IPS-18a (cell line): Measurements from ENCODE around the gene ZNF148.
A peak's percentile ranks its signal among the peaks of the same experiment; 100 is the strongest.

Experiments used
- H3K27ac ChIP-seq: one replicate; pipeline ENCODE4 v1.5.1; 2013; ENCODE audit warnings: low read length
- H3K27me3 ChIP-seq: one replicate; pipeline ENCODE4 v1.6.1; 2013; ENCODE audit warnings: mild to moderate bottlenecking, low read length; ENCODE audit not compliant: control insufficient read depth, insufficient read depth
- H3K36me3 ChIP-seq: one replicate; pipeline ENCODE4 v1.6.1; 2013; ENCODE audit warnings: low read depth, low read length; ENCODE audit not compliant: control insufficient read depth
- H3K4me1 ChIP-seq: one replicate; pipeline ENCODE4 v1.6.1; 2013; ENCODE audit warnings: low read depth, low read length; ENCODE audit not compliant: control insufficient read depth
- H3K4me3 ChIP-seq: one replicate; pipeline ENCODE4 v1.5.1; 2013; ENCODE audit warnings: low read length
- H3K9ac ChIP-seq: one replicate; pipeline ENCODE4 v1.6.1; 2013; ENCODE audit warnings: mild to moderate bottlenecking, low read length, moderate library complexity
- H3K9me3 ChIP-seq: one replicate; pipeline ENCODE4 v1.6.1; 2013; ENCODE audit warnings: low read depth, low read length; ENCODE audit not compliant: control insufficient read depth

Gene ZNF148

GRCh38 chr3:125213364-125213755 lies 161.8 kb downstream of the ZNF148 start:
- H3K4me3 ChIP-seq = peak overlapping the region; percentile 71
- peaks cover 14% of the 10 kb centered on the region for H3K27me3 ChIP-seq
- peak overlapping the region; percentile 63 for H3K9ac ChIP-seq

DNA sequence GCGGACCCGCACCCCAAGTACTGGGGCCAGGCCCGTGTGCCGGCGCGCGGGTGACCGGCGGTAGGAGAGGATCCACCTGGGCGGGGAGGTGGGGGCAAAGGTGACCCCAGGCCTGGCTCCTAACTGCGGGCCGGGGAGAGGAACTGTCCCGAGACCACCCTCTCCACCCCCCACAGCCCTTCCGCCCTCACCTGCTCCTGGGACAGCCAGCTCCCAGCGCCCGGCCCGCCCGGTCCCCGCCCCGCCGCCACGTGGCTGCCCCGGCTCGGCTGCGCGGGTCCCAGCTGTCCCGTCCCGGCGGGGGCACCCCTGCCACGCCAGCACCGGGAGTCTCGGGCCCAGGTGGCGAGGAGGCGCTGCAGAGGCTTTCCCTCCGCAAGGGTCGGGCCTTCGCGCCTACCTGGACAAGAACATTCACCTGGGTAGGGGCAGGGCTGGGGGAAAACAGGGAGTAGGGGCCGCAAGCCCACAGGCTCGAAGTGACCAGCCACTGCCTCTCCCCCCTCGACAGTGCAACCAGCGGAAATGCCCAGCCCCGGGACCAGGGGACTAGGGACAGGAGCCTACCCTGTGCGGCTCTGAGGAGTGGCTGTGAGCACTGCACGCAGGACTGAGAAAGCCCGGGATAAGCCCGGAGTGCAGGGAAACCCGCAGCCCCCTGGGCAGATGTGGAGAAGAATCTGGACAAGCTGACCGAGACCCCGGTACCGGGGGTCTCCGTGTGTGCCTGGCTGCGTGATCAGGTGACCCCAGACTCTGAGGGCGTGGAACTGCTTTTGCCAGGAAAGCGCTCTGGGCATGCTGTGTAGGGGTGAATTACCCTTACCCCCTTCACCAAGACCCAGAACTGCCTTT lies 162.4 kb downstream of the ZNF148 start, which contains the start of gene SLC12A8:
SLC12A8 (minus strand) TSS at position 240 of the 855 bp plus-strand sequence. CDS start 1,399 bp downstream, outside the sequence.
- Histone ChIP-seq H3K4me3 (peak within 1 kb of the TSS; percentile 71), H3K27ac (no peak within 1 kb of the TSS)

More at GRCh38 chr3:125213364-125213755, 161.8 kb downstream of the ZNF148 start:
- Histone ChIP-seq H3K9me3 (no peaks in the 10 kb centered on the region), H3K36me3 (no peaks in the 10 kb centered on the region), H3K27ac (no peak overlapping the region), H3K4me1 (peaks cover 18% of the 10 kb centered on the region)

GRCh38 chr3:125212091-125212508 lies 163.0 kb downstream of the ZNF148 start:
- H3K27ac ChIP-seq = no peak overlapping the region
- H3K9ac ChIP-seq = peak overlapping the region; percentile 63
- peak overlapping the region; percentile 71 for H3K4me3 ChIP-seq
- no peaks in the 10 kb centered on the region for H3K9me3 ChIP-seq
- H3K4me1 ChIP-seq = peaks cover 18% of the 10 kb centered on the region
- H3K36me3 ChIP-seq = no peaks in the 10 kb centered on the region
- peaks cover 14% of the 10 kb centered on the region for H3K27me3 ChIP-seq

More for the DNA sequence above, 162.4 kb downstream of the ZNF148 start, which contains the start of gene SLC12A8:
- Histone ChIP-seq H3K4me1 (peaks cover 18% of the 10 kb centered on the region), H3K27me3 (peaks cover 14% of the 10 kb centered on the region), H3K9ac (peak within 1 kb of the TSS; percentile 63), H3K9me3 (no peaks in the 10 kb centered on the region), H3K36me3 (no peaks in the 10 kb centered on the region)

- Histone ChIP-seq H3K4me1 (peaks cover 18% of the 10 kb centered on the region), H3K9me3 (no peaks in the 10 kb centered on the region), H3K36me3 (no peaks in the 10 kb centered on the region), H3K4me3 (peak overlapping the region; percentile 71), H3K27me3 (peaks cover 14% of the 10 kb centered on the region), H3K27ac (no peak overlapping the region), H3K9ac (peak overlapping the region; percentile 63)
These were observed 163.5 kb downstream of the ZNF148 start for GRCh38 chr3:125211523-125212090.

GRCh38 chr3:125207949-125208568 lies 167.1 kb downstream of the ZNF148 start:
- Histone ChIP-seq H3K9me3 (no peaks in the 10 kb centered on the region), H3K36me3 (no peaks in the 10 kb centered on the region), H3K4me1 (peaks cover 6% of the 10 kb centered on the region), H3K9ac (no peak overlapping the region), H3K27me3 (peaks cover 4% of the 10 kb centered on the region), H3K4me3 (no peak overlapping the region), H3K27ac (no peak overlapping the region)

- no peak overlapping the region for H3K27ac ChIP-seq
- no peaks in the 10 kb centered on the region for H3K27me3 ChIP-seq
- H3K4me3 ChIP-seq = no peak overlapping the region
- no peaks in the 10 kb centered on the region for H3K9me3 ChIP-seq
- peaks cover 3% of the 10 kb centered on the region for H3K4me1 ChIP-seq
- no peak overlapping the region for H3K9ac ChIP-seq
- no peaks in the 10 kb centered on the region for H3K36me3 ChIP-seq
These were observed 167.6 kb downstream of the ZNF148 start for GRCh38 chr3:125207507-125207906.

GRCh38 chr3:125206934-125207333 lies 168.2 kb downstream of the ZNF148 start:
- no peak overlapping the region for H3K27ac ChIP-seq
- H3K4me1 ChIP-seq = peaks cover 3% of the 10 kb centered on the region
- no peak overlapping the region for H3K4me3 ChIP-seq
- H3K9me3 ChIP-seq = no peaks in the 10 kb centered on the region
- H3K27me3 ChIP-seq = no peaks in the 10 kb centered on the region
- H3K9ac ChIP-seq = no peak overlapping the region
- H3K36me3 ChIP-seq = no peaks in the 10 kb centered on the region

- Histone ChIP-seq H3K27ac (no peak overlapping the region), H3K36me3 (no peaks in the 10 kb centered on the region), H3K27me3 (no peaks in the 10 kb centered on the region), H3K9ac (no peak overlapping the region), H3K4me3 (no peak overlapping the region), H3K9me3 (no peaks in the 10 kb centered on the region), H3K4me1 (no peaks in the 10 kb centered on the region)
These were observed 171.4 kb downstream of the ZNF148 start for GRCh38 chr3:125203731-125204130.

GRCh38 chr3:125202197-125202596 lies 172.9 kb downstream of the ZNF148 start:
- H3K27ac ChIP-seq = no peak overlapping the region
- H3K9me3 ChIP-seq = no peaks in the 10 kb centered on the region
- H3K4me1 ChIP-seq = no peaks in the 10 kb centered on the region
- H3K9ac ChIP-seq = no peak overlapping the region
- H3K27me3 ChIP-seq = no peaks in the 10 kb centered on the region
- no peak overlapping the region for H3K4me3 ChIP-seq
- no peaks in the 10 kb centered on the region for H3K36me3 ChIP-seq

DNA sequence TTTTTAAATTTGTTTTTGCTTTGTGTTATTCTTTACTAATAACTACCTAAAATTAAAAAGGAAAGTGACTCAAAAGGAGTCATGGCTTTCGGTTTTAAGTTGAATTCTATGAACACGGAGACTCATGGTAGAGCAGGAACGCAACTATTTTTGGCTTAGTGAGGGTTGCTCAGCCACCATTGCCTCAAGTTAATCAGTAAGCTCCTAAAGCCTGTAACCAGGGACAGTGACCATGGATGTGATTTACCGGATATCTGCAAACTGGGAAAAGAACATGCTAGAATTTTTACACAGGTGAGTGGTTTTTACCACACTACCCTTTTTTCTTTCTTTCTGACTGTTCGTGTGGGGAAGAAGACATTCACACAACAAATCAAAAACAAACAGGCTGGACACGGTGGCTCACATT lies 174.4 kb downstream of the ZNF148 start:
- no peak overlapping the region for H3K4me3 ChIP-seq

DNA sequence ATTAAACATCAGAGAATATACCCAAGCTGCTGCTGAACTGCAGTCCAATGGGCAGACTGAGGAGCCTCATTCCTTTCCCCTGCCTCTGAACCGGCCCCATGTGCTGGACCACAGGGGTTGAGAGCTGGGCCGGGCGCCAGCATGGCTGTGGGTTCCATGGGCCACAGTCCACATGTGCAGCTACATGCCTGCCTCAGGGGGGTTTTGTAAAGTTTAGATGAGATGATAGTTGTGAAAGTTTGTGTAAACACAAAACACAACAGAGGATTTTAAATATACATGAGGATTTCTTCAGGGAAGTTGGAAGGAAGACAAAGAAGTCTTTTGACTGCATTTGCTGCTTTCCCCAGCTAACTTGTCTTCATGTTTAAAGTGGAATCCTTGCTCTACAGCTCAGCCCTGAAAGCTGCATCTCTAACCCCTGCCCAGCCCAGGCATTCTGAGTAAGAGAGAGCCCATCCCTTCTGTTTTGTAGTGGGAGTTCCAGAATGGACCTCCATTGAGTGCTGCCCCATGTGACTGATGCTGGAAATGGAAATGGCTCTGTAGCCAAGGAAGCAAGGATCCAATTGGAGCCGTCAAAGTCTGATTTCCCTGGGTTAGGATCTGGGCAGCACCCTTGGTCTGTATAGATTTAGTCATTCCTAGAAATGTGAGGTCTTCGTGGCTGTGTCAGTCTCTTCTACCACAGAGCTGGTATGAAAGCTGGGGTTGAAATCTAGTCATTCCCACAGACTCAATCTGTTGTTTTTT lies 180.1 kb downstream of the ZNF148 start:
- Histone ChIP-seq H3K36me3 (no peaks in the 10 kb centered on the region), H3K27me3 (no peaks in the 10 kb centered on the region), H3K9ac (no peak overlapping the region), H3K4me1 (peaks cover 26% of the 10 kb centered on the region), H3K9me3 (no peaks in the 10 kb centered on the region), H3K4me3 (no peak overlapping the region), H3K27ac (no peak overlapping the region)

More for the DNA sequence above, 174.4 kb downstream of the ZNF148 start:
- H3K36me3 ChIP-seq = no peaks in the 10 kb centered on the region
- no peak overlapping the region for H3K9ac ChIP-seq
- no peak overlapping the region for H3K27ac ChIP-seq
- no peaks in the 10 kb centered on the region for H3K4me1 ChIP-seq
- H3K9me3 ChIP-seq = no peaks in the 10 kb centered on the region
- H3K27me3 ChIP-seq = no peaks in the 10 kb centered on the region
